ENCODE data around the gene SPTLC3.

DNA sequence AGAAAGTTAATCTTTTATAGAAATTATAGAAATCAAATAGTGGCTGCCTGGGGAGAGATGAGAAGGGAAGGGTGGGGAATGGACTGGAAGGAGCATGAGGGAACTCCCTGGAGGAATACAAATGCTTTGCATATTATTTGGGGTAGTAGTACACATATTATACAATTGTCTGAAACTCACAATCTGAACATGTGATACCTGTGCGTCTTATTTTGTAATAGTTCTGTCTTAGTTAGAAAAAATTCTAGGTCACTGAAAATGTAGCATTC, 30.7 kb upstream of the SPTLC3 start:
- TF ChIP-seq, protein P1, sequence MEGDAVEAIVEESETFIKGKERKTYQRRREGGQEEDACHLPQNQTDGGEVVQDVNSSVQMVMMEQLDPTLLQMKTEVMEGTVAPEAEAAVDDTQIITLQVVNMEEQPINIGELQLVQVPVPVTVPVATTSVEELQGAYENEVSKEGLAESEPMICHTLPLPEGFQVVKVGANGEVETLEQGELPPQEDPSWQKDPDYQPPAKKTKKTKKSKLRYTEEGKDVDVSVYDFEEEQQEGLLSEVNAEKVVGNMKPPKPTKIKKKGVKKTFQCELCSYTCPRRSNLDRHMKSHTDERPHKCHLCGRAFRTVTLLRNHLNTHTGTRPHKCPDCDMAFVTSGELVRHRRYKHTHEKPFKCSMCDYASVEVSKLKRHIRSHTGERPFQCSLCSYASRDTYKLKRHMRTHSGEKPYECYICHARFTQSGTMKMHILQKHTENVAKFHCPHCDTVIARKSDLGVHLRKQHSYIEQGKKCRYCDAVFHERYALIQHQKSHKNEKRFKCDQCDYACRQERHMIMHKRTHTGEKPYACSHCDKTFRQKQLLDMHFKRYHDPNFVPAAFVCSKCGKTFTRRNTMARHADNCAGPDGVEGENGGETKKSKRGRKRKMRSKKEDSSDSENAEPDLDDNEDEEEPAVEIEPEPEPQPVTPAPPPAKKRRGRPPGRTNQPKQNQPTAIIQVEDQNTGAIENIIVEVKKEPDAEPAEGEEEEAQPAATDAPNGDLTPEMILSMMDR (IDR thresholded peaks at IDR 0.05; ENCODE audit: insufficient read depth, low read length), result no peak
- TF ChIP-seq, protein P2, sequence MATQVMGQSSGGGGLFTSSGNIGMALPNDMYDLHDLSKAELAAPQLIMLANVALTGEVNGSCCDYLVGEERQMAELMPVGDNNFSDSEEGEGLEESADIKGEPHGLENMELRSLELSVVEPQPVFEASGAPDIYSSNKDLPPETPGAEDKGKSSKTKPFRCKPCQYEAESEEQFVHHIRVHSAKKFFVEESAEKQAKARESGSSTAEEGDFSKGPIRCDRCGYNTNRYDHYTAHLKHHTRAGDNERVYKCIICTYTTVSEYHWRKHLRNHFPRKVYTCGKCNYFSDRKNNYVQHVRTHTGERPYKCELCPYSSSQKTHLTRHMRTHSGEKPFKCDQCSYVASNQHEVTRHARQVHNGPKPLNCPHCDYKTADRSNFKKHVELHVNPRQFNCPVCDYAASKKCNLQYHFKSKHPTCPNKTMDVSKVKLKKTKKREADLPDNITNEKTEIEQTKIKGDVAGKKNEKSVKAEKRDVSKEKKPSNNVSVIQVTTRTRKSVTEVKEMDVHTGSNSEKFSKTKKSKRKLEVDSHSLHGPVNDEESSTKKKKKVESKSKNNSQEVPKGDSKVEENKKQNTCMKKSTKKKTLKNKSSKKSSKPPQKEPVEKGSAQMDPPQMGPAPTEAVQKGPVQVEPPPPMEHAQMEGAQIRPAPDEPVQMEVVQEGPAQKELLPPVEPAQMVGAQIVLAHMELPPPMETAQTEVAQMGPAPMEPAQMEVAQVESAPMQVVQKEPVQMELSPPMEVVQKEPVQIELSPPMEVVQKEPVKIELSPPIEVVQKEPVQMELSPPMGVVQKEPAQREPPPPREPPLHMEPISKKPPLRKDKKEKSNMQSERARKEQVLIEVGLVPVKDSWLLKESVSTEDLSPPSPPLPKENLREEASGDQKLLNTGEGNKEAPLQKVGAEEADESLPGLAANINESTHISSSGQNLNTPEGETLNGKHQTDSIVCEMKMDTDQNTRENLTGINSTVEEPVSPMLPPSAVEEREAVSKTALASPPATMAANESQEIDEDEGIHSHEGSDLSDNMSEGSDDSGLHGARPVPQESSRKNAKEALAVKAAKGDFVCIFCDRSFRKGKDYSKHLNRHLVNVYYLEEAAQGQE (IDR thresholded peaks at IDR 0.05; ENCODE audit: insufficient replicate concordance, low read depth), result no peak
- TF ChIP-seq POLR2AphosphoS5 (IDR thresholded peaks at IDR 0.05; ENCODE audit: low read depth), result no peak
- TF ChIP-seq SPI1 (IDR thresholded peaks at IDR 0.05; ENCODE audit: borderline replicate concordance, low read depth), result no peak

All from HL-60 (cell line).